HEK293 (cell line): ENCODE measurements around the gene MFAP1.

ENCODE experiments used
- CTCF ChIA-PET: fragments of 350-600 bp; formaldehyde crosslinking; extraction: SDS; loops from one replicate; lab custom pipeline; 2021; ENCODE audit warnings: antibody characterized with exemption; lab: Yijun Ruan, JAX
- POLR2A ChIA-PET: fragments of 300-600 bp; formaldehyde crosslinking; extraction: SDS; loops from one replicate; lab custom pipeline; 2020; ENCODE audit warnings: antibody characterized with exemption, inconsistent platforms; lab: Yijun Ruan, JAX
- H3K27ac ChIP-seq: fragments of 200-500 bp; sonication (Bioruptor generic); 2 replicates; pipeline ENCODE4 v1.5.1; 2014; ENCODE audit warnings: low read depth, low read length, control low read depth, inconsistent platforms; ENCODE audit errors: extremely low read depth
- H3K36me3 ChIP-seq, 2 experiments: fragments of 200-500 bp in 1 of 2; sonication (Bioruptor generic) in 1 of 2; 1 replicate in 1 of 2; 2 replicates in 1 of 2; pipeline ENCODE4 v1.5.1; 2014 to 2017; ENCODE audit warnings: inconsistent platforms in 2 of 2, low read length in 2 of 2; ENCODE audit not compliant: control insufficient read depth in 2 of 2, insufficient read depth in 1 of 2
- H3K4me1 ChIP-seq: fragments of 200-500 bp; sonication (Bioruptor generic); 2 replicates; pipeline ENCODE4 v1.5.1; 2014; ENCODE audit warnings: mild to moderate bottlenecking, low read length, inconsistent platforms; ENCODE audit not compliant: control insufficient read depth, insufficient read depth
- H3K4me3 ChIP-seq: 2 replicates; pipeline ENCODE4 v1.5.1; 2011; ENCODE audit warnings: low read depth, mild to moderate bottlenecking, control low read depth, low read length, moderate library complexity
- H3K9me3 ChIP-seq: fragments of 200-500 bp; sonication (Bioruptor generic); 2 replicates; pipeline ENCODE4 v1.5.1; 2014; ENCODE audit warnings: low read depth, low read length, inconsistent platforms; ENCODE audit not compliant: control insufficient read depth, insufficient read depth
- ELK4 ChIP-seq: IDR thresholded peaks from 2 replicates; pipeline ENCODE4 v1.6.1; 2011; ENCODE audit warnings: mild to moderate bottlenecking, low read depth, low read length, borderline replicate concordance
- GFI1B ChIP-seq: fragments of 450-650 bp; formaldehyde crosslinking; IDR thresholded peaks from 2 replicates; pipeline ENCODE4 v1.5.1; 2016; ENCODE audit warnings: missing biosample characterization, missing genetic modification characterization
- GLIS1 ChIP-seq: fragments of 450-650 bp; formaldehyde crosslinking; IDR thresholded peaks from 2 replicates; pipeline ENCODE4 v1.5.1; 2016; ENCODE audit warnings: missing biosample characterization, missing genetic modification characterization
- KLF7 ChIP-seq: fragments of 450-650 bp; formaldehyde crosslinking; IDR thresholded peaks from 2 replicates; pipeline ENCODE4 v1.5.1; 2016; ENCODE audit warnings: missing biosample characterization, missing genetic modification characterization, borderline replicate concordance
- PRDM1 ChIP-seq: fragments of 450-650 bp; formaldehyde crosslinking; IDR thresholded peaks from 2 replicates; pipeline ENCODE4; 2016; ENCODE audit warnings: missing biosample characterization, missing genetic modification characterization
- REPIN1 ChIP-seq: fragments of 450-650 bp; formaldehyde crosslinking; IDR thresholded peaks from 2 replicates; pipeline ENCODE4 v1.5.1; 2017; ENCODE audit warnings: missing biosample characterization, missing genetic modification characterization, low read depth
- REST ChIP-seq: fragments of 450-650 bp; formaldehyde crosslinking; IDR thresholded peaks from 2 replicates; pipeline ENCODE4 v1.5.1; 2016; ENCODE audit warnings: missing biosample characterization, missing genetic modification characterization
- YY2 ChIP-seq: fragments of 450-650 bp; formaldehyde crosslinking; IDR thresholded peaks from 2 replicates; pipeline ENCODE4 v1.5.1; 2016; ENCODE audit warnings: missing biosample characterization, missing genetic modification characterization
- ZBTB10 ChIP-seq: fragments of 450-650 bp; formaldehyde crosslinking; IDR thresholded peaks from 2 replicates; pipeline ENCODE4 v1.5.1; 2016; ENCODE audit warnings: missing biosample characterization, missing genetic modification characterization
- ZFP3 ChIP-seq: fragments of 450-650 bp; formaldehyde crosslinking; IDR thresholded peaks from 2 replicates; pipeline ENCODE4 v1.5.1; 2016; ENCODE audit warnings: low read depth, missing biosample characterization, missing genetic modification characterization
- ZNF121 ChIP-seq: fragments of 450-650 bp; formaldehyde crosslinking; IDR thresholded peaks from 2 replicates; pipeline ENCODE4 v1.5.1; 2016; ENCODE audit warnings: missing biosample characterization, missing genetic modification characterization
- ZNF146 ChIP-seq: fragments of 450-650 bp; formaldehyde crosslinking; IDR thresholded peaks from 2 replicates; pipeline ENCODE4 v1.5.1; 2016; ENCODE audit warnings: missing biosample characterization, missing genetic modification characterization
- ZNF266 ChIP-seq: fragments of 450-650 bp; formaldehyde crosslinking; IDR thresholded peaks from 2 replicates; pipeline ENCODE4 v1.5.1; 2016; ENCODE audit warnings: missing biosample characterization, missing genetic modification characterization, low read depth
- ZNF274 ChIP-seq, 2 experiments: fragments of 200-500 bp in 1 of 2; fragments of 450-650 bp in 1 of 2; sonication (Bioruptor generic) in 1 of 2; formaldehyde crosslinking in 1 of 2; IDR thresholded peaks; 2 replicates each; pipeline versions ENCODE4 v1.5.1 to v1.6.1; 2014 to 2016; ENCODE audit warnings: borderline replicate concordance in 1 of 2, inconsistent platforms in 1 of 2, low read length in 1 of 2, missing biosample characterization in 1 of 2, missing genetic modification characterization in 1 of 2
- ZNF311 ChIP-seq: fragments of 450-650 bp; formaldehyde crosslinking; IDR thresholded peaks from 2 replicates; pipeline ENCODE4 v1.5.1; 2017; ENCODE audit warnings: missing biosample characterization, missing genetic modification characterization, borderline replicate concordance
- ZNF391 ChIP-seq: fragments of 450-650 bp; formaldehyde crosslinking; IDR thresholded peaks from 2 replicates; pipeline ENCODE4 v1.5.1; 2016; ENCODE audit warnings: low read depth, missing biosample characterization, missing genetic modification characterization, borderline replicate concordance
- ZNF449 ChIP-seq: fragments of 450-650 bp; formaldehyde crosslinking; IDR thresholded peaks from 2 replicates; pipeline ENCODE4 v1.5.1; 2017; ENCODE audit warnings: missing biosample characterization, mild to moderate bottlenecking, missing genetic modification characterization, moderate library complexity
- ZNF530 ChIP-seq: fragments of 450-650 bp; formaldehyde crosslinking; IDR thresholded peaks from 2 replicates; pipeline ENCODE4 v1.5.1; 2016; ENCODE audit warnings: low read depth, missing biosample characterization, missing genetic modification characterization
- ZNF571 ChIP-seq: fragments of 450-650 bp; formaldehyde crosslinking; IDR thresholded peaks from 2 replicates; pipeline ENCODE4 v1.5.0; 2017; ENCODE audit warnings: missing biosample characterization, missing genetic modification characterization
- ZNF610 ChIP-seq: fragments of 450-650 bp; formaldehyde crosslinking; IDR thresholded peaks from 2 replicates; pipeline ENCODE4 v1.5.1; 2016; ENCODE audit warnings: missing biosample characterization, missing genetic modification characterization, borderline replicate concordance
- ZNF639 ChIP-seq: fragments of 450-650 bp; formaldehyde crosslinking; IDR thresholded peaks from 2 replicates; pipeline ENCODE4 v1.5.1; 2016; ENCODE audit warnings: missing biosample characterization, missing genetic modification characterization
- ZNF645 ChIP-seq: fragments of 450-650 bp; formaldehyde crosslinking; IDR thresholded peaks from 2 replicates; pipeline ENCODE4; 2016; ENCODE audit warnings: missing biosample characterization, missing genetic modification characterization
- ZNF664 ChIP-seq: fragments of 450-650 bp; formaldehyde crosslinking; IDR thresholded peaks from 2 replicates; pipeline ENCODE4 v1.5.1; 2016; ENCODE audit warnings: missing biosample characterization, missing genetic modification characterization
- ZNF707 ChIP-seq: fragments of 450-650 bp; formaldehyde crosslinking; IDR thresholded peaks from 2 replicates; pipeline ENCODE4 v1.5.1; 2016; ENCODE audit warnings: missing biosample characterization, missing genetic modification characterization

The MFAP1 gene

GRCh38 chr15:43799209-43799944, 25.1 kb downstream of the MFAP1 start (continued):
- TF ChIP-seq REST (tag by site-specific recombination) (no peak), ZNF530 (tag by site-specific recombination) (no peak), ZNF311 (tag by site-specific recombination) (no peak), GFI1B (tag by site-specific recombination) (no peak), ZNF391 (tag by site-specific recombination) (no peak), KLF7 (tag by site-specific recombination) (no peak), ELK4 (no peak), ZNF571 (no peak), ZNF610 (tag by site-specific recombination) (no peak), ZNF707 (tag by site-specific recombination) (no peak), REPIN1 (no peak), ZNF639 (tag by site-specific recombination) (no peak), PRDM1 (tag by site-specific recombination) (peak; percentile 51; the same call in 1 of the 2 replicates), GLIS1 (tag by site-specific recombination) (peak; percentile 49)

- Histone ChIP-seq H3K36me3 (peaks cover 0 to 67% of the 10 kb centered on the region in 2 experiments; a peak in 1 of 3 replicates), H3K9me3 (no peaks in the 10 kb centered on the region), H3K4me1 (0 out of 2 replicates have a peak, but pooled peaks cover 3% of the 10 kb centered on the region), H3K4me3 (no peak overlapping the region), H3K27ac (no peak overlapping the region)
- ChIA-PET CTCF (interaction anchor here (0.6 to 2.6 kb wide), 2 partner anchors 13 to 20 kb away, joined by 3 to 6 read pairs; partner anchors contain the start of gene ELL3), POLR2A (interaction anchor here (1.0 to 3.0 kb wide), 2 partner anchors 8 to 28 kb away, joined by 6 to 11 read pairs; partner anchors contain the start of gene MFAP1)
- TF ChIP-seq ZNF449 (tag by site-specific recombination) (no peak), YY2 (tag by site-specific recombination) (no peak), ZNF146 (tag by site-specific recombination) (no peak), ZBTB10 (tag by site-specific recombination) (no peak), ZNF121 (tag by site-specific recombination) (no peak), ZNF645 (tag by site-specific recombination) (no peak), ZNF266 (tag by site-specific recombination) (no peak), ZNF664 (no peak), ZFP3 (tag by site-specific recombination) (no peak), KLF7 (tag by site-specific recombination) (no peak), ZNF274 (IDR thresholded peaks at IDR 0.05; ENCODE audit: low read length) (no peak), ZNF274 (tag by site-specific recombination; IDR thresholded peaks at IDR 0.05; ENCODE audit: borderline replicate concordance) (no peak)
These were observed 27.9 kb downstream of the MFAP1 start for GRCh38 chr15:43796566-43796965.
